Stimulated activated effector memory CD8-positive, alpha-beta T cell treated with anti-CD3 and anti-CD28 coated beads, Interleukin-12 subunit alpha, Interleukin-12 subunit beta, amount 100 ng/mL, for 72 hours (primary cell): ENCODE results near the gene ZNF69.
"Not testable (repeated sequence)": the region's sequence is repeated elsewhere in the genome, so short reads cannot be mapped to it uniquely, and the experiment has no call there.

ENCODE experiments used
- ATAC-seq: fragments of 150-1000 bp; cut with Tn5 transposase; 2 replicates; pipeline ENCODE4 v1.10.0; 2021
- DNase-seq, 2 donors: peaks; one replicate each; pipeline ENCODE4 v3.0.0; 2021 to 2022; ENCODE audit warnings: low spot score in 2 of 2
- H3K27ac Mint-ChIP-seq: one replicate; pipeline ENCODE4 v1.8.0; 2022; ENCODE audit warnings: mild to moderate bottlenecking, mixed read lengths
- H3K36me3 Mint-ChIP-seq: one replicate; pipeline ENCODE4 v1.8.0; 2022; ENCODE audit warnings: mild to moderate bottlenecking, mixed read lengths
- H3K4me1 Mint-ChIP-seq: one replicate; pipeline ENCODE4 v1.8.0; 2022; ENCODE audit warnings: mixed read lengths
- H3K4me3 Mint-ChIP-seq: one replicate; pipeline ENCODE4 v1.8.0; 2022; ENCODE audit warnings: mild to moderate bottlenecking, mixed read lengths
- H3K9me3 Mint-ChIP-seq: one replicate; pipeline ENCODE4 v1.8.0; 2022; ENCODE audit warnings: mixed read lengths

ZNF69 gene

GRCh38 chr19:11931051-11931450 is 43.5 kb downstream of the ZNF69 start:
- no peak for ATAC-seq

GRCh38 chr19:11931513-11931912 is 43.9 kb downstream of the ZNF69 start:
- Mint-ChIP-seq H3K27ac (no peak overlapping the region), H3K36me3 (peaks cover 13% of the 10 kb centered on the region), H3K4me1 (peaks cover 13% of the 10 kb centered on the region), H3K9me3 (no peaks in the 10 kb centered on the region), H3K4me3 (no peak overlapping the region)
- ATAC-seq = no peak
- DNase-seq = no peak

More at GRCh38 chr19:11931051-11931450, 43.5 kb downstream of the ZNF69 start:
- Mint-ChIP-seq H3K27ac (no peak overlapping the region), H3K4me1 (peaks cover 13% of the 10 kb centered on the region), H3K4me3 (no peak overlapping the region), H3K9me3 (no peaks in the 10 kb centered on the region), H3K36me3 (peaks cover 13% of the 10 kb centered on the region)
- no peak for DNase-seq

GRCh38 chr19:11935829-11936228 is 48.2 kb downstream of the ZNF69 start:
- not testable (repeated sequence) for H3K27ac Mint-ChIP-seq, DNase-seq, ATAC-seq, H3K9me3 Mint-ChIP-seq, H3K4me3 Mint-ChIP-seq, H3K4me1 Mint-ChIP-seq
- H3K36me3 Mint-ChIP-seq = peaks cover 30% of the 10 kb centered on the region

DNA sequence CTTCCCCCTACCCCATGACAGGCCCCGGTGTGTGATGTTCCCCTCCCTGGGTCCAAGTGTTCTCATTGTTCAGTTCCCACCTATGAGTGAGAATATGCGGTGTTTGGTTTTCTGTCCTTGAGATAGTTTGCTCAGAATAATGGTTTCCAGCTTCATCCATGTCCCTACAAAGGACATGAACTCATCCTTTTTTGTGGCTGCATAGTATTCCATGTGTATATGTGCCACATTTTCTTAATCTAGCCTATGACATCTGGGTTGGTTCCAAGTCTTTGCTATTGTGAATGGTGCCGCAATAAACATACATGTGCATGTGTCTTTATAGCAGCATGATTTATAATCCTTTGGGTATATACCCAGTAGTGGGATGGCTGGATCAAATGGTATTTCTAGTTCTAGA is 50.8 kb downstream of the ZNF69 start:
- not testable (repeated sequence) for ATAC-seq, H3K9me3 Mint-ChIP-seq, H3K4me1 Mint-ChIP-seq, H3K27ac Mint-ChIP-seq, H3K4me3 Mint-ChIP-seq, DNase-seq
- peaks cover 37% of the 10 kb centered on the region for H3K36me3 Mint-ChIP-seq

DNA sequence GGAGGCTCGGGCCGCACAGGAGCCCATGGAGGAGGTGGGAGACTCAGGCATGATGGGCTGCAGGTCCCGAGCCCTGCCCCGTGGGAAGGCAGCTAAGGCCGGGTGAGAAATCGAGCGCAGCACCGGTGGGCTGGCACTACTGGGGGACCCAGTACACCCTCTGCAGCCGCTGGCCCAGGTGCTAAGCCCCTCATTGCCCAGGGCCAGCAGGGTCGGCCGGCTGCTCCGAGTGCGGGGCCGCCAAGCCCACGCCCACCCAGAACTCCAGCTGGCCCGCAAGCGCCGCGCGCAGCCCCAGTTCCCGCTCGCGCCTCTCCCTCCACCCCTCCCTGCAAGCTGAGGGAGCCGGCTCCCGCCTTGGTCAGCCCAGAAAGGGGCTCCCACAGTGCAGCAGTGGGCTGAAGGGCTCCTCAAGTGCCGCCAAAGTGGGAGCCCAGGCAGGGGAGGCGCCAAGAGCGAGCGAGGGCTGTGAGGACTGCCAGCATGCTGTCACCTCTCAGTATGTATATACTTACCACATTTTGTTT is 53.8 kb downstream of the ZNF69 start:
- Mint-ChIP-seq H3K9me3 (peaks cover 14% of the 10 kb centered on the region), H3K36me3 (peaks cover 35% of the 10 kb centered on the region)
- not testable (repeated sequence) for H3K27ac Mint-ChIP-seq, ATAC-seq, H3K4me3 Mint-ChIP-seq, H3K4me1 Mint-ChIP-seq, DNase-seq

- H3K4me1 Mint-ChIP-seq = no peaks in the 10 kb centered on the region
- no peak overlapping the region for H3K4me3 Mint-ChIP-seq
- H3K27ac Mint-ChIP-seq = no peak overlapping the region
- ATAC-seq = no peak
- peaks cover 14% of the 10 kb centered on the region for H3K9me3 Mint-ChIP-seq
- peaks cover 42% of the 10 kb centered on the region for H3K36me3 Mint-ChIP-seq
- no peak for DNase-seq
Observed at GRCh38 chr19:11942008-11942842, 54.6 kb downstream of the ZNF69 start.

DNA sequence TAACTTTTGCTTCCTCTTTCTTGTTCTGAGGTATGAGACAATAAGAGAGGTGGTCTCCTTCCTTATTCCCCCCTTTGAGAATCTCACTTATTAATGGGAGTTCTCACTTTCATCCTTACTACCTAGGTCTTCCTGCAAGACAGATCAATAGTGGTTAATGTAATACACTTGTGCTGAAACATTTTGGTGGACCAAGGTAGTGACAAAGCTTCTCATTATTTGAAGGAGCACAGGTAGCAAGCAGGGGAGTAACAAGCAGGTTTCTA is 55.2 kb downstream of the ZNF69 start:
- no peak overlapping the region for H3K27ac Mint-ChIP-seq
- peaks cover 16% of the 10 kb centered on the region for H3K9me3 Mint-ChIP-seq
- peaks cover 42% of the 10 kb centered on the region for H3K36me3 Mint-ChIP-seq
- no peaks in the 10 kb centered on the region for H3K4me1 Mint-ChIP-seq
- DNase-seq (no peak), ATAC-seq (no peak)
- no peak overlapping the region for H3K4me3 Mint-ChIP-seq

GRCh38 chr19:11944656-11945055 is 57.1 kb downstream of the ZNF69 start:
- H3K9me3 Mint-ChIP-seq = peaks cover 28% of the 10 kb centered on the region
- no peak overlapping the region for H3K27ac Mint-ChIP-seq
- peaks cover 57% of the 10 kb centered on the region for H3K36me3 Mint-ChIP-seq
- ATAC-seq (no peak), DNase-seq (no peak)
- H3K4me3 Mint-ChIP-seq = no peak overlapping the region
- no peaks in the 10 kb centered on the region for H3K4me1 Mint-ChIP-seq

GRCh38 chr19:11948646-11949045 is 61.1 kb downstream of the ZNF69 start:
- no peaks in the 10 kb centered on the region for H3K4me1 Mint-ChIP-seq
- H3K9me3 Mint-ChIP-seq = peaks cover 30% of the 10 kb centered on the region
- H3K36me3 Mint-ChIP-seq = peaks cover 56% of the 10 kb centered on the region
- no peak overlapping the region for H3K27ac Mint-ChIP-seq
- ATAC-seq = no peak
- H3K4me3 Mint-ChIP-seq = no peak overlapping the region
- no peak for DNase-seq

GRCh38 chr19:11949201-11949600 is 61.6 kb downstream of the ZNF69 start:
- ATAC-seq (no peak), DNase-seq (no peak)
- H3K27ac Mint-ChIP-seq = no peak overlapping the region
- H3K36me3 Mint-ChIP-seq = peaks cover 56% of the 10 kb centered on the region
- H3K4me3 Mint-ChIP-seq = no peak overlapping the region
- peaks cover 35% of the 10 kb centered on the region for H3K9me3 Mint-ChIP-seq
- no peaks in the 10 kb centered on the region for H3K4me1 Mint-ChIP-seq

DNA sequence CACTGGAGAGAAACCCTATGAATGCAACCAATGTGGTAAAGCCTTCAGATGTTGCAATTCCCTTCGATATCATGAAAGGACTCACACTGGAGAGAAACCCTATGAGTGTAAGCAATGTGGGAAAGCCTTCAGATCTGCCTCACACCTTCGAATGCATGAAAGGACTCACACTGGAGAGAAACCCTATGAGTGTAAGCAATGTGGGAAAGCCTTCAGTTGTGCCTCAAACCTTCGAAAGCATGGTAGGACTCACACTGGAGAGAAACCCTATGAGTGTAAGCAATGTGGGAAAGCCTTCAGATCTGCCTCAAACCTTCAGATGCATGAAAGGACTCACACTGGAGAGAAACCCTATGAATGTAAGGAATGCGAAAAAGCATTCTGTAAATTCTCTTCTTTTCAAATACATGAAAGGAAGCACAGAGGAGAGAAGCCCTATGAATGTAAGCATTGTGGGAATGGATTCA is 62.1 kb downstream of the ZNF69 start:
- not testable (repeated sequence) for ATAC-seq, DNase-seq, H3K27ac Mint-ChIP-seq, H3K4me1 Mint-ChIP-seq, H3K4me3 Mint-ChIP-seq
- H3K9me3 Mint-ChIP-seq = peaks cover 35% of the 10 kb centered on the region
- peaks cover 56% of the 10 kb centered on the region for H3K36me3 Mint-ChIP-seq

DNA sequence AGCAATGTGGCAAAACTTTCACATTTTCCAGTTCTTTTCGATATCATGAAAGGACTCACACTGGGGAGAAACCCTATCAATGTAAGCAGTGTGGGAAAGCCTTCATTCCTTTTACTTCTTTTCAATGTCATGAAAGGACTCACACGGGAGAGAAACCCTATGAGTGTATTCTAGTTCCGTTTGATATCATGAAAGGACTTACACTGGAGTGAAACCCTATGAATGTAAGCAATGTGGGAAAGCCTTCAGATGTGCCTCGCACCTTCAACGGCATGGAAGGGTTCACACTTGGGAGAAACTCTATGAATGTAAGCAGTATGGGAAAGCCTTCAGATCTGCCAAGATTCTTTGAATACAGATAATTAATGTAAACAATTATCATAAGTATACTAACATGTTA is 62.7 kb downstream of the ZNF69 start:
- H3K27ac Mint-ChIP-seq = no peak overlapping the region
- H3K4me3 Mint-ChIP-seq = no peak overlapping the region
- H3K9me3 Mint-ChIP-seq = peaks cover 33% of the 10 kb centered on the region
- peaks cover 56% of the 10 kb centered on the region for H3K36me3 Mint-ChIP-seq
- DNase-seq (no peak), ATAC-seq (no peak)
- H3K4me1 Mint-ChIP-seq = no peaks in the 10 kb centered on the region
